NCI-H128 (cell line): ENCODE results near the gene ATXN1.

ENCODE experiments used
- DNase-seq: peaks from one replicate; lab custom pipeline; 2025; ENCODE audit not compliant: unreplicated experiment; lab: John Stamatoyannopoulos, UW

Gene ATXN1

GRCh38 chr6:16514249-16514648 lies 247.0 kb downstream of the ATXN1 start:
- no peak for DNase-seq

GRCh38 chr6:16512544-16513290 lies 248.5 kb downstream of the ATXN1 start:
- no peak for DNase-seq

DNA sequence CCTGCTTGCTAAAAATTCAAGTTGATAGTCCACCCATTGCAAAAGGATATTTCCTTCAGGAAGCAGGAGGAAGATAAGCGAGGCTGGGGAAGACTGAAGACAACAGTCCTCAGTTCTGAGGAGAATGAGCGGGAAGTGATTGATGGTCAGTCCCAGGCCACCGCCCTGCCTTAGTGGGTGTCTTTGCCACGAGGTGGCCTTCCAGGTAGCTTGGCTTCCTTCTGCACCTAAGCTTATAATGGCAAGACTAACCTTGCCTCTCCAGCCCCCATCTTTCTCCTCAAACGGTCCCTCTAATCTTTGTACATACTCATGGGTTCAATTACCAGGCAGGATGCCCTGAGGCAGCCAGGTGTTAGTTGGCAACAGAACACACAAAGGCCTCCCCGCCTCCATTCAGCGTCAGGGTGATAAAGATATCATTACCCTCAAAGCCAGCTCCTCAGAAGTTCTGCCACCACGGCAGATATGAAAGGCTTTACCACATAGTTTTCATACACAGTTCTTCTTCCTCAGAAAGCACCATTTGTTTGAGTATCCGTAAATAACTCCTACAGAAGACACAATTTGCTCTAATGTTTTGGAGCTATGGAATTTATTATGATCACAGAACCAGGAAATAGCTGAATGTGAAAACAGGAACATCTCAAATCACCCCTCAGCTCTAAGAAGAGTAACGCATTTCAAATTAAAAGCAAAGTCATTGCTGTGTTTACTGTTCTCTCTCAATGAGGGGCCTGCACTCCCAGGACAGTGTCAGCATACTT lies 249.4 kb downstream of the ATXN1 start:
- no peak for DNase-seq

DNA sequence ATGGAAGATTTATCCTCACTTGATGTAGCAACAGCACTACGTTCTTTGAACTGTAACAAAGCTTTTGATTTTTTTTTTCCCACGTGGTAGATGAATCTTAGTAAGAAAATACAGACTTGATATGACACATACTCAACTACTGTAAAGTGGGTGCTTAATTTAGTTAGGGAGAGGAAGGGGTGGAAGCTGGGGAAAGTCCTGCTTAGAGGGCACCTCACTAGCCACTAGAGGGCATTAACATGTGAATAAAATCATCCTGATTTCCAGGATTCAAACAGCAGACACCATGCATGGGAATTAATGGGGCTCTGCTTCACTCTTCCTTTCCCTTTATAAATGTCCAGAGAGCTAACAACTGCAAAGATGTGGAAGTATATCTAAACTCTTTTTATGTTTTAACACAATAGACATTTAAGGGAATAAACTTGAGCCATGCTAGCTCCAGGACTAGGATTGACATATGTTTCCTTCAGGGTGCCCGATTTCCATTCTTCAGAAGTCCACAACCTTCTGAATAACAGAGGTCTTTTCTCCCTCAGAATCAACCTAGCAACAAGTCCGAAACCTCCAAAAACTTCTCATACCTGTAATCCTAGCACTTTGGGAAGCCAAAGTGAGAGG lies 250.1 kb downstream of the ATXN1 start:
- DNase-seq = no peak

GRCh38 chr6:16510245-16510644 lies 251.0 kb downstream of the ATXN1 start:
- no peak for DNase-seq

GRCh38 chr6:16508959-16509358 lies 252.3 kb downstream of the ATXN1 start:
- no peak for DNase-seq

DNA sequence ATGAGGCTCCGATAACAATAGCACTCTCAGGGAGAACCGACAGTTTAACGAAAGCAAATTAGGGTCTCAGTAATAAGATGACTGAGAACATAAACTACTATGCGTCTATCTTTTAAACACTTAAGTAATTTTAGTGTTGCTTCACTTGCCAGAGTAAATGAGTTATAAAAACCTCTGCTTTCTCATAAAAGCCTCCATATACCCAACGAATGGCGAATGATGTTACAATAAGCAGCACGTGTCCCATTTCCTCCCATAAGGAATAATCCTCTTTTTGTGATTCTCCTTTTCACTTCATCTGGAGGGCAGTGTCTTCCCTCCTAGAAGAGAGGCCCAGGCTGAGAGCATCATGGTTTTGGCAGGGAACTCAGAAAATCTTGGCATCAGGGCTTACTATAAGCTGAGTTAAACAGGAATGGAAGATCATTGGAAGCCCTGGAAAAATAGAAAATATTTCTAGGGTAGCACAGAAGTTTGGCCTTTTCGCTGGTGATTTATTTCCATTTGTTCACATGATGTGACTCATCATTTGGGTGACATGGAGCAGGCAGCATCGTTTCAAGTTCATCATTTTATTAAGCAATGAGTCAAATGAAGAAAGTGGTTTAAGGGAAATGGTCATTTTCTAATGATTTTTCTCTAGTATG lies 255.4 kb downstream of the ATXN1 start:
- DNase-seq = no peak

DNA sequence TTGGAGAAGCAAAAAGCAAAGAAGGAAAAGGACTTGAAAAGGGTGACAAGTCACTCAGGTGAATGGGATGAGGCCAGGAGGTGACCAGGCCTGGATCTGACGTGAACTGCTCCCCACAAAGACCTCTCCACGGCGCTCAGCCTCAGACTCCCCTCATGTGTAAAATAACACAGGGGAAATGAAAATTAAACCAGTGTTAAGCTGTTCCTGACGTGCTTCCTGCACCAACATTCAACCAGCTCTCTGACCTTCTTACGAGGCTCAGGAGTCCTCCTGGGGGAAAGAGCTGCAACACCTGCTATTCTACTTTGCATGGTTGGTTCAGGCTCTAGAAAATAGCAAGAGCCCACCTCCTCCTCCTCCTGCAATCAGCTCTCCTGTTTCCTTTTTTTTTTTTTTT lies 256.7 kb downstream of the ATXN1 start:
- no peak for DNase-seq

- DNase-seq = no peak
Observed at GRCh38 chr6:16503970-16504415, 257.3 kb downstream of the ATXN1 start.

- no peak for DNase-seq
Observed at GRCh38 chr6:16503241-16503775, 258.0 kb downstream of the ATXN1 start.

- DNase-seq = no peak
Observed at GRCh38 chr6:16498957-16499356, 262.3 kb downstream of the ATXN1 start.

DNA sequence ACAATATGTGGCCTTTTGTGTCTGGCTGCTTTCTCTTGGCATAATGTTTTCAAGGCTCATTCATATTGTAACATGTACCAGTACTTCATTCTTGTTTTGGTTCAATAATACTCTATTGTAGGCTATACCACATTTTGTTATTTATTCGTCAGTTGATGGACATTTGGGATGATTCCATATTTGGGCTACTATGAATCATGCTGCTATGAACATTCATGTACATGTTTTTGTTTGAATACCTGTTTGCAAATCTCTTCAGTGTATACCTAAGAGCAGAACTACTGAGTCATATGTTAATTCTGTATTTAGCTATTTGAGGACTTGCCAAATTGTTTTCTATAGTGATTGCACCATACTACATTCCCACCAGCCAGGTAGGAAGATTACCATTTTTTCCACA lies 263.0 kb downstream of the ATXN1 start:
- DNase-seq = no peak

GRCh38 chr6:16496991-16497801 lies 264.1 kb downstream of the ATXN1 start:
- DNase-seq = no peak

DNA sequence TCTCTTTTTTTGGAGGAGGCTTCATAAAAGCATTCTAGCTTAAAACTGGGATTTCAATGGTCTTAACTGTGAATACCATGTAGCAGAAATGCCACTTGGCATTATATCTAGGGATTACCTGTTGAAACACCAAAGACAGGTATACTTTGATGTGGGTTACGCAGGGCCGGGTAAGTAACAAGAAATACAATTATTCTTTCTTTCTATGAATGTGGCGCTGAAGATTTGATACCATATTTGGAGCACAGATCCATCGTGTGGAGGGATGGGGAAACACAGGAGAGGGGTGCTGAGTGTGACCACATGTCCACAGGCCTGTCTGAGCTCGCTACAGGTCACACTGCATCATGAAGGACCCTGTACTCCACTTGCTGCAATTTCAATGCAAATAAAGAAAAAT lies 265.1 kb downstream of the ATXN1 start:
- DNase-seq = no peak

GRCh38 chr6:16494793-16495192 lies 266.5 kb downstream of the ATXN1 start:
- no peak for DNase-seq

DNA sequence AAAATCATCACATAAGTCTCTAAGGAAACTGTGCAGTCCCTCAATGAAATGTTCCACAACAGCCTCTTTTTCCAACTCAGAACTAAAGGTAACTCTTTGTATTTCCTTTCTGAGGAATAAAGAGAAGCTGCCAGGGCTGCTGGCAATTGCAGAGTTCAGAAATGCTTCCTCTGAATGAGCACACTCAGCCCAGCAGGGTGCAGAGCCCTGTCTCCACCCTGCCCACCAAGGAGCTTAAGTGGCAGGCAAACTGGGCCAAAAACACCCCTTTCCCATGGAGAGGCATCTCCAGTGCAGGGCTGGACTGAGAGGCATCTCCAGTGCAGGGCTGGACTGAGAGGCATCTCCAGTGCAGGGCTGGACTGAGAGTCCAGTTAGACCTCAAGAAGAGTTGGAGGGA lies 267.5 kb downstream of the ATXN1 start:
- no peak for DNase-seq

DNA sequence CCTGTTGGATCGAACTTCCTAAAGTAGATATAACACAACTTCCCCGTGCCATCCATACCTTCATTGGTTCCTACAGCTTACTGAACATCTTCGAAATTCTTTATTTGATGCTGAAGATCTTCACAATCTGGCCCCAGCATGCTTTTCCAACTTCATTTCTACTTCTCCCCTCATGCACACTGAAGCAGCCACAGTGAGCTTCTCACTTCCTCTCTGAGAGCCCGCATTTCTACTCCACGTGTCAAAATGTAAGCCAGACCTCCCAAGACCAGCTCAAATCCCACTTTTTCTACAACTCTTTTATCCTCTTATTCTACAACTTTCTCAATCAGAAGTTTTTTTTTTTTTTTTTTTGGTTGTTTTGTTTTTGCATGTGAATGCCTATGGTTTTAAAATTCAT lies 268.1 kb downstream of the ATXN1 start:
- no peak for DNase-seq

DNA sequence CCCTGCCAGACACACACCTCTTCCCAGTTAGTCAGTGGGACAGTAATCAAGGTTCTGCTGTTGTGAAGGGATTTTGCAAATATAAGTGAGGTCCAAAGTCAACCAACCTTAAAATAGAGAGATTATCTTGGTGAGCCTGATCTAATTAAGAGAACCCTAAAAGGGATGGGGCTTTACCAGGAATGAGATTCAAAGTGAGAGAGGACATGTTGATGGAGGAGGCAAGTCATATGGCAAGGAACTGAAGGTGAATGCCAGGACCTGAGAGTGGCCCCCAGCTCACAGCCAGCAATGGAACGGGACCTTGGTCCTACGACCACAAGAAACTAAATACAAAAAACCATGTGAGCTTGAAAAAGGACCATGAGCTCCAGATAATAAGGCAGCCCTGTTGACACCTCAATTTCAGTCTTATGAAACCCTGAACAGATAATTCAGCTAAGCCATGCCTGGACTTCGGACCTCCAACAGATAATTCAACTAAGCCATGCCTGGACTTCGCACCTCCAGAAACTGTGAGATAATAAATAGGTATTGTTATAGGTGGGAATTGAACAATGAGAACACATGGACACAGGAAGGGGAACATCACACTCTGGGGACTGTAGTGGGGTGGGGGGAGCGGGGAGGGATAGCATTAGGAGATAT lies 269.5 kb downstream of the ATXN1 start:
- no peak for DNase-seq

- DNase-seq = no peak
Observed at GRCh38 chr6:16490616-16491015, 270.6 kb downstream of the ATXN1 start.

DNA sequence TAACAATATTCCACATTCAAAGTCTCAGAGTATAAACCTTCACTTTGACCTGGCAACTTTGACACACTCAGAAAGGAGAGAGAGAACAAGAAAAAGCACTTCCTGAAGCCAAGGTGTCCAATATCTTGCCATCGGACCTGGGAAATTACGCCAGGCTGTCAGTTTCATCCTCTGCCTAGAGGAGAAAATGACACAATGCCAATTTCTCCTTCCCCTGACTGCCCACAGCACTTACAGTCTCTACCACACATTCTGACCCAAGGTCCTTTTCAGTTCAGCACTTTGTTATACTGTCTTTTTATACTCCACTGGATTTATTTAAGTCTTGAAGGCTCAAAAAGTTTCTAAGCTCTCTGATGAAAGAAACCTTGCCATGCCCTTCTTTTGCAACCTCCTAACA lies 272.4 kb downstream of the ATXN1 start:
- no peak for DNase-seq
